NCI-H1092 (cell line): ENCODE results near the gene TUBE1.
A peak's percentile ranks its signal among the peaks of the same experiment; 100 is the strongest.
"Not testable (repeated sequence)": the region's sequence is repeated elsewhere in the genome, so short reads cannot be mapped to it uniquely, and the experiment has no call there.

ENCODE experiments used
- DNase-seq: peaks from one replicate; lab custom pipeline; 2025; lab: John Stamatoyannopoulos, UW

Gene TUBE1

DNA sequence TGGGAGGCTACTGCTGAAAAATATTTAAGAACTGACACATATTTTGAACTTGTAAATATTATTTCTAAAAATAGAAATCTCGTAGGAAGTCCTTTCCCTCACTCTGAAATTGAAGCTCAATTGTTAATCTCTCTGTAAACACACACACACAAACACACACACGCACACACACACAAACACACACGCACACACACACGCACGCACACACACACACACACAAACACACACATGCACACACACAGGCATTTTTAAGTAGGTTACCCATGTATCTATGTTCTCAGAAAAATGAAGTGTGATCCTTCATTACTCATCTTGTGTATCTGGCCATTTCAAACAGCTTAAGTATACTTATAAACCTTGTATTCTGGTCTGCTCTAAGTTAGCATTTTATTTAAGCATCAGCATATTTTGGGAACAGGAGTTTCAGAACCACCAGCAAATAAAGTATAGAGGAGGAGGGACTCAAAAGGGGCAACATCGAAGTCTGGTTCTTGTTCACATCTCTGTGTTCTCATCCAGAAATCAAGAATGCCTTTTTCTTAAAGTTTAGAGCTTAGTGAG, 21.8 kb downstream of the TUBE1 start:
- DNase-seq, result no peak

DNA sequence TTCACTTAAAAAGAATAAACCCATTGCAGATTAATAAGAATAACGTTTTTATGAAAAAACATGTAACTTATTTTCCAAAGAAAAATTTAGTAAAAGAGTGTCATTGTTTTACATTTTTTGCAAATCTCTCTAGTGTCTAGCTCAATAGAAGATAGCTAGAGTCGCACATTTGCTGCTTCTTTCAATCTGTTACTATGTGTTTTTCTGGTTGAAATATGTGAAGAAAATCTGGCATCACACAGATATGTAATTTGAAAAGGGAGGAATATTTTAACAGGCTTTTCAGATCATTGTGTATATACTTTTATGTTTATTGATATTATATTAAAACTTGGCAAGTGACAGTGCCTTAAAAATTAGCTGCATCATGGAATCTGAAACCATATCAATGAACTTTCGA, 24.3 kb downstream of the TUBE1 start:
- no peak for DNase-seq

DNA sequence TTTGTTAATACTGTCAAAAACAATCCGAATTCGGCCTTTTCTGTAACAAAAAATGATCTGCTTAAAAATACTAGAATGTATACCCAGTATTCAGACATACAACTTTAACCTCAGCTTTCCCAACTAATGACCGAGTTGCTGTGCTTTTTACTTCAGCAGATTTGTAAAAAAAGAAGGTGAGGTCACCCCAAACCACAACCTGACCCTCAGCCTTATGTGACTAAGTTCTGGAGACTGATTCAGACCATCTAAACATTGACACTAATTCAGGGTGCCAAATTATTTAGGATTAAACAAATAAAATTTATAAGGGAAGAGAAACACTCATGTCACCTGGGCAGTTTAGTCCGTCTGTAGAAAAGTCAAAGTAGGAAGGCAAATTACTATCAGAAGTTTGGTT, 25.7 kb downstream of the TUBE1 start:
- no peak for DNase-seq

DNA sequence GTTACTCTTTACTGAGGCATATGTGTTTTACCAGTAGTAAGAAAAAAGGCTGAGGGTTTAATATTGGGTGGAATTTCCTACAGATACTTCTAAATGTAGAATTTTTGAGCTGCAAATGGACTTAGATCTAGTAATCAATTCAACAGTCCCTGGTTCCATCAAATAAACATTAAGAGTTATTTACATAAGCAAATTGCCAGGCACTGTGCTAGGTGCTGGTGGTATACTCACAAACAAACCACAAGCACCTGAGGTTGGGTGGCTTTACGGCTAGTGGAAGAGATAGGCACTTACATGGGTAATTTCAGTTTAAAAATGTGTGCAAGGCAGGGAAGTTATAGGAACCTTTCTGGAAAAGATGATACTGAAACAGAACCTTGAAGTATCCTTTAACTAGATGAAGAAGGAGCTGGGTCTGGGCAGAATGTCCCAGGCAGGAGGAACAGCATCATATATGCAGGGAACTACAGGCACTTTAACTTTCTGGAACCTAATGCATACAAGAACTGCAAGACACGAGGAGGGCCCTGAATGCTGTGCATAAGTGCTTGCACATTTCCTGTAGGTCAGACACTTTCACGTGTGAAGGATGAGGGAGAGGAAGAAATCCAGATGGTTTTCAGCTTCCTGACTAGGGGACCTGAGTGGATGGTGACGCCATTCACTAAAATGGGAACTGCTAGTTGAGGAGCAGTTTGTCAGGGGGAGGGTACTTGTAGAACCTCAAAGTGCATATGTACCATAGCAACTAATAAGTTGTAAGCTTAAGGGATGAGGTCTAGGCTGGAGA, 28.8 kb downstream of the TUBE1 start:
- DNase-seq, result no peak

DNA sequence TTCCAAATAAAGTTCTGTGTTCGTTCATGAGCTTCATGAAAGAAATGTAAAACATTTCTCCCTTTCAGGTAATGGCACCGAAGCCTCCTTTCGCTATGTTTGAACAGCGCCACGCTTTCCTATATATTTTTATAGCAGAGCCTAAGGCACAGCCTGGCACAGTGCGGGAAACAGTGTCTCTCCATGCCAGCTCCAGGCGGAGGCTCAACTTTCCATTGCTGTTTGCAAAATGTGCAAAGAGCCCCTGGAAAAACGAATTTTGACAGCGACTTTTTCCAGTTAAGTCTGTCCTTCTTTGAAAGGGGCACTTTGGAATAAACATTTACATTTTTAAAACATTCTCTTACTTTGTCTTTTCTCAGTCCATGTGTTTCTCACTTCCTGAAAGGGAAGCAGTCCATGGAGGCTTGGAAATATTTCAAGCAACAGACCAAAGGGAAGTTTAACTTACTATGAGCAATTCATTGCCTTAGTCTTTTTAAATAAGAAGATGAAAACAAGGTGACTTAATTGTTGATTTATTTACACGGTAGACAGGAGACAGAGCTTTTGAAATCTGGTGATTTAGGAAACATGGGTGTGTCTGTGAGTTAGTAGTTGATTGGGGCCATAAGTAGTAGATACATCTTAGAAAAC, 32.6 kb downstream of the TUBE1 start:
- no peak for DNase-seq

DNA sequence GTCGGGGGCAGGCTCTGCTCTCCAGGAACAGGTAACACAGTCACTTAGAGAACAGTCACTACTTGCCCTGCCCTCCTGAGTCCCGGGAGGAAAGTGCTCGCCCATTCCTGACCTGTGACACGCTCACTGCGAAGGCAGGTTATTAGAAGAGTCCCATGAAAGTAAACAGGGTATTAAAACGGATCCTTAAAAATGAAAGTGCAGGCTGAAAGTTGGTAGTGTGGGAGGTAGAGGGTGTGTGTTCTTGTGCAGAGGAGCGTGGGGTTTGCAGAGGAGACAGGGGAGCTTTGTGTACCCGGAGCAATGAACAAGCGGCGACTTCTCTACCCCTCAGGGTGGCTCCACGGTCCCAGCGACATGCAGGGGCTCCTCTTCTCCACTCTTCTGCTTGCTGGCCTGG, 33.3 kb downstream of the TUBE1 start, which contains the start of gene CCN6:
Gene CCN6 (plus strand): TSS at position 104 of the 400 bp plus-strand sequence. CDS start 254 bp downstream, at position 358.
- no peak for DNase-seq

DNA sequence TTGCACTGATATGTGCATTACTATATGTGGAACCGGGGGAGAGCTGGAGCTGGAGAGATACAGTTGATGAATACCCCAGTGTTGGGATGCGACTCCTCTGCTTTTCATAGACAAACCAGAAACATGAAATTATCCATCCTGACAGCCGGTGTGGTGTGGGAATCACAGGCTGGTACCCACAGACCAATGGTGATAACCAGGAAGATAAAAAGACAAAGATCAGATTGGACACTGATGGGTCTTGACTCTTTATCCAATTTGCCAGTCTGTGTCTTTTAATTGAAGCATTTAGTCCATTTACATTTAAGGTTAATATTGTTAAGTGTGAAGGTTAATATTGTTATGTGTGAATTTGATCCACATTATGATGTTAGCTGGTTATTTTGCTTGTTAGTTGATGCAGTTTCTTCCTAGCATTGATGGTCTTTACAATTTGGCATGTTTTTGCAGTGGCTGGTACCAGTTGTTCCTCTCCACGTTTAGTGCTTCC, 36.0 kb downstream of the TUBE1 start:
- not testable (repeated sequence) for DNase-seq

DNA sequence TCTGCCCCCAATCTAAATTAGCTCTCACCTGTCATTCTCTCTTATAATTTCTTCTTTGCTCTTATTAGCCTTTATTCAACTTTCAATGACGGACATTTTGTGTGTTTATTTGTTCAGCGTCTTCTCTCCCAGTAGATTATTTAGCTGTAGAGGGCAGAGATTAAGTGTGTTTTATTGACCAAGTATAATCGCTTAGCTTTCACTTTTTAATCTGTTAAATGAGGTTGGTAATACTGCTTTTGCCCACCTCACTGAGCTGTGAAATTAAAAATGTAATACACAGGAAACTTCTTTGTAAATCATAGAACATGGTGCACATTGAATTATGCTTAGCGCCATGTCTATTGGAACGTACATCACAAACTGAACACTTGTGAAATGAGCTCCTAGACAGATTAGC, 36.9 kb downstream of the TUBE1 start:
- DNase-seq, result no peak

DNA sequence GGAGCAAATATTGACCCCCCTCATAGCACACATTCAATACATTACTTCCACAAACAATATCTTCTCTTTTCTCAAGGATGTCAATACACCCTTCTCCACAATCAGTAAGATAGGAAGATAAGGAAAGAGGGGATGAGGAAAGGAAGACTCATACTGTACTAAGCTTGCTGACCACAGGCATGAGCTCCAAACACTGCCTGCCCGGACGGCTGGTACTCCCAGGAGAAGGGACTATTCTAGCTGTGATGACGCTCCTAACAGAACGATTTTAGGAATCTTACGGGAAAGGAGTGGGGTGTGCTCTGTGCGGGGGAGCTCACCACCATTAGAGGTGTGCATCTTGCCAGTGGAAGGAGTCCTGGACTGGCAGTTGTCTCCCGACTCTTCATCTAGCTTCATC, 37.3 kb downstream of the TUBE1 start:
- no peak for DNase-seq

DNA sequence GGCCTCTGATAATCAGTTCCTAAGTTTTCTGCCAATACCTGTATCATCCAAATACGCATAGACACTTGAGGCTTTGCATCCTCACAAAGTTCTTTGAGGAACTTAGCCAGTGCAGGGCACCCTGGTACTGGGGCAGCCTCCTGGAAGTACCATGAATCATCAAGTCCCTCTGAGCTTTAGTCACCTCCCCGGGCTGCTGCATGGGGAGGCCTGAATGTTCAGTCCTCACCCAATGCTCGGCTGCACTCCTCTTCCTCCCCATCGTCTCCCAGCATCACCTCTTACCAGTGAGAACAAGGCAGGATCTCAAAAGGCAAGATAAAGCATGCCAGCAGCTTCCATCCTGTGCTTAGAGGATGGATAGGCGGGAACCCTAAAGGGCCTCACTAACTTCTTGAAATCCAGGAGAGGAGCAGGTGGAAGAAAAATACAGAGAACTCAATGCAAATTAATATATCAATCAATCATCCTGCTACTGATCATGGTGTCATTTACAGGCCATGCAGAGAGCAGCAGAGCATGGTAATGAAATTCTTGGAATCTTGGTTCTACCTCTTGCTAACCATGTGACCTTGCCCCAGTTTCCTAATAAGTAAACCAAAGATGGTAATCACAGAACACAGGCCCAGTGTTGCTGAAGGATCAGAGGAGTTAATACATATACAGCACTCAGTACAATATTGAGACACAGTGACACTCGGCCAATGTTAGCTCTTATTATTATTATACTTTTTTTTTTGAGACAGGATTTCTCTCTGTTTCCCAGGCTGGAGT, 38.1 kb downstream of the TUBE1 start:
- no peak for DNase-seq

DNA sequence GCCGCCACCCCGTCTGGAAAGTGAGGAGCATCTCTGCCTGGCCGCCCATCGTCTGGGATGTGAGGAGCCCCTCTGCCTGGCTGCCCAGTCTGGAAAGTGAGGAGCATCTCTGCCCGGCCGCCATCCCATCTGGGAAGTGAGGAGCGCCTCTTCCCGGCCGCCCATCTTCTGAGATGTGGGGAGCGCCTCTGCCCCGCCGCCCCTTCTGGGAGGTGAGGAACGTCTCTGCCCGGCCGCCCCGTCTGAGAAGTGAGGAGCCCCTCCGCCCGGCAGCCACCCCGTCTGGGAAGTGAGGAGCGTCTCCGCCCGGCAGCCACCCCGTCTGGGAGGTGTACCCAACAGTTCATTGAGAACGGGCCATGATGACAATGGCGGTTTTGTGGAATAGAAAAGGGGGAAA, 39.8 kb downstream of the TUBE1 start:
- not testable (repeated sequence) for DNase-seq

DNA sequence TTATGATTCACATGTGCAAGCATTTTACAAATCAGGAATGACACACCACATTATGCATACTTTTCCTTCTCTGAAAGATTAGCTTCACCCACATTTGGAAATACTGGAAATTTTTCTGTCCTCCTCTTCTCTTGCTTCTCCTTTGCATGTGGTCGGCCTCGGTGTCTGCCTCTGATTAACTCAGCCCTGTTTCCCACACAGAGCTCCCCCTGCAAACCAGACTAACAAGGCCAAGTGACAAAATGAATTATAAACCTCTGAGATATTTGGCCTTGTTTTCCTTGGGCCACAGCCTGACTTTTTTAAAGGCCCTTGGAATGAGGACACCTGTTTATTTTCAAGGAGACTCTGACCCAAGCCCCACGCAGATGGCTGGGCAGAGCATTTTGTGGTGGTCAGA, 42.4 kb downstream of the TUBE1 start:
- no peak for DNase-seq

DNA sequence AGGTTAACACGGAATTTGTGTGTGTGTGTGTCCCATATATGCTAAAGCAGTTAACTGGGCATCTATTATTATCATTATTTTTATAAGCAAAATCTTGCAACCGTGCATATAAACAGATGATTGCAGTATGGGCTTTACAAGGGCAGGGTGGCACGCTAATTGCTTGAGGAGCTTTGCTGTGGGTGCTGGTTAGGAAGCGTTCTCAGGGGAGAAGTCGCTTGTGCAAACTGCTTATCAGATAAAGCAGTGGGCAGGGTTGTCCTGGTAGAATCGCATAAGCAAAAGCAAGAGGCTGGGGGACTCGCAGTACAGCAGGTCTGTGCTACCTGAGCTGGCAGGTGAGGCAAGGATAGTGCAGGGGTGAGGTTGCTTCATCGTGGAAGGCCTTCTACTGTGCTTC, 43.1 kb downstream of the TUBE1 start:
- DNase-seq, result no peak

DNA sequence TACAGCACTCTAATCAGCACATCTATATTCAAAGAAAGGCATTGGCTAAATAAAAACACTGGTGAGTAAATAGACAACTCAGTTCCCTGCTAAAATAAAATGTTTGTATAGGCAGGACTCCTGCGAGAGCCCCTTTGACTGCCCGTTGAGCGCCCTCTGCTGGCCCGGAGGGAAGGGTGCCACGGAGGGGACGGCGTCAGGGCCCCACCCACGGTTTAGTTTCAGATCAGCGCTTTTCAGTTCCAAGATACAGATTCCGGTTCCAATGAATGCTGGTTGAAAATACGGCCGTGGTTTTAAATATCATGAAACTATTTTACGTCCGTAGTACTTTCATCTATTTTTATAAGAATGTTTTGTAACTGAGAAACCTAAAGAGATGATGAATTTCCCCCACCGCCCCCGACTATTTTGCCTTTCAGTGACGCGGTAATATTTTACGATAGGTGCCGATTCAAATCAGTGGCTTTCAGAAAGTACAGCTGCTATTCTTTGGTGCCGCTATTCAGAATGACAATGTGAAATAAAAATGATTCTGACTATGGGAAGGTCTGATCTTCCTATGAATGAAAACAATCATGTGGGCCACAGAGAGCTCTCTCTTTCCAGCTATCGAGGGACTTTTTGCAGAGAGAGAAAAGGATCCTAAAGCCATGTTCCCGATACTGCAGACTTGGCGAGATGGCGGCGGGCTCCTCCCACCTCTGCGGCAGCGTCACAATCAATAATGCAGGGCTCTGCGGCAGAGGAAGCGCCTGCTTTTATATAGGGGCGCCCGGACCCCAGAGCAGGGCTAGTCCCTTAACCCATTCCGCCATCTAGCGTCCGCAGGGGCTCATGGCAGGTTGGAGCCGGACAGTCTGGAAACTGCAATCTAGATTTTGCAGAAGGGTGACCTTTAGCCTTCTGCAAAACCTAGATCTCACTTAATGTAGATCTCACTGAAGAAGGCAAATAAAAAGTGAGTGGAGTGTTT, 44.0 kb downstream of the TUBE1 start:
- DNase-seq, result peak; percentile 88

DNA sequence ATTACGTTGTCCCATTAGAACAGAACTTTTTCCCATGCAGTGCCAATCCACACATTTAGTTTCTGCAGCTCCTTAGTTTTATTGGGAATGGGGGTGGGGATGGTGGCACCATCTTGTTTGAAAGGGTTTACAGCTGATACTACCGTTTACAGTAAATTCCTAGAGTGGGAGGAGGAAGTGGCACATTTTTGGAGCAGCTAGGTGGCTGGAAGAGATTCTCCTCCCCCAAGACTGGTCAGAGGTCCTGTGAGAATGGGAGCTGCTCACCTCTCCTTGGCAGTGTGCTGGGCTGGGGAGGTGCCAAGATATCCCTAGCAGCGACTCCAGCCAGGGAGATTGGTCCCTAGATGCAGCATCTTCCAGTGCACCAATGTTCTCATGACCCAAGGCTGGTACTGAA, 45.7 kb downstream of the TUBE1 start:
- DNase-seq, result no peak

DNA sequence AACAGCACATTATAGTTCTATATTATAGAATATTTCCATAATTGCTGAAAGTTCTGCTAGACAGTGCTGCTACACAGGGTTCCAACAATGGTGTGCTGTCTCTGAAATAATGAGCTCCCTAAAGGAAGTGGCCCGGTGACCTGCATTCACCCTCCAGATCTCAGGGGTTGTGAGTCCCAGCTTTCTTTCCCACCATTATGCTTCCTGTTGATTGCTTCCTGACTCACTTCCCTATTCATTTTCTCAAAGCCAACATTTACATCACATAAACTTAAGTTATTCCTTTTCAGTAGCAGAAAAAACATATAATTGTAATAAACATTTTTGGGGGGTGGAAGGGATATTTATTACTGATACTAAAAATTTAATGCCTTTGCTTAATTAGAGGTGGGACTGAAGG, 46.3 kb downstream of the TUBE1 start:
- no peak for DNase-seq

DNA sequence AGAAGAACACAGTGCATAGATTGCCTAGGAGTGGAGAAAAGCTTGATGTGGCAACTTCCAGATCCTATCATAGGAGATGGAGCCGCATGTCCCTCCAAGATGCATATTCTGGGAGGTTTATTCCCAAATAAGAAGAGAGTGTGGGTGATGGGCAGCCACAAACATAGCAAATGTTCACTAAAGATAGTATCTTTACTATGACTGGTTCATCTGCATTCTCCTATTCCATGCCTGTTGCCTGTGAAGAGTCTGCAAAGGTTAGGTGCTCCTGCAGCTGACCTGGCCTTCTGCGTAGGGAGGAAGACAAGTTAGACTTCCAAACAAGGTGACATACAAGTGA, 47.9 kb downstream of the TUBE1 start:
- no peak for DNase-seq

DNA sequence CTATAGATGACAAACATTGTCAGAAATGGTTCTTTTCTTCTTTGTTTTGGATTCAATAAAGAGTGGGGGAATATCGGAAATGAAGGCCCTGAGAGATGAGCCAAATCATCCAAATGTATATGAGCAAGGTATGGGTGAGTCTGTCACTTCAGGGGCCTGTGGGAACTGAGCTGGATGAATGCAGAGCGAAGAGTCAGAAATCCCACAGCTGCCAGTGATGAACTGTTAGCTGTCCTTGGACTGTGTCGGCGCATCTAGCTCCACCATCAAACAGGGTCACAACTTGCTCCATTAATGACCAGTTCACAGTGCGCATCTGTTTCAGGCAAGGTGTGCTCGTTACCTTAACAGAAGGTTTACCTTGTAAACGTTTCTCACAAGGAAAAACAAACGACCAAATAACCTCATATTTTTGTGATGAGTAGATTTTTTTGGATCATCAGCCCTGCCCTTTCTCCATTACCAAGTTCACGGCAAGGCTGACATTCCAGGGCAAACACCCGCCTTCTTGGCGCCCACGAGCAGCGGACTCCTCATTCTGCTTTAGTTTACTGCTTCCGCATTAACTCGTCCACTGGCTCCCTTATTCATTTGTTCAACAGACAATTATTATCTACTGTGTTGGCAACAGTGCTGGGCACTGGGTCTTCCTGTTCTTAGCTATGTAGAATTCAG, 48.4 kb downstream of the TUBE1 start:
- DNase-seq, result no peak

DNA sequence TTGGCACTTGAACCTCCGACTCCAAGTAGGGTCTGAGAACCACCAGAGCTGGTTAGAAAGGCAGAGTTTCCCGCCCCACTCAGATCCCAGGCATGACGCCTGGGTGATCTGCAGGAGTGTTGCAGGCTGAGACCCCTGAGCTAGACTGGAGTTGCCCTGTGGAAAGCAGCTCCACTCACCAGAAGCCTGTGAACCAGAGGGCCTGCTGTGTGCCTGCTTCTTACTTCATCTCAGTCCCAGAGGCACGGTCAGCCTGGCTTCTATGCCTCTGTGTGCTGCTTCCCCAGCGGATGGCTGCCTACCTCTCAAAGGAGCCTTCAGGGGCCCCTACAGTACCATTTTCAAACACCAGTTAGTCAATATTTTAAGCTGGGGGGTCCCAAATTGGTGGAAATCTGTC, 49.0 kb downstream of the TUBE1 start:
- DNase-seq, result no peak

DNA sequence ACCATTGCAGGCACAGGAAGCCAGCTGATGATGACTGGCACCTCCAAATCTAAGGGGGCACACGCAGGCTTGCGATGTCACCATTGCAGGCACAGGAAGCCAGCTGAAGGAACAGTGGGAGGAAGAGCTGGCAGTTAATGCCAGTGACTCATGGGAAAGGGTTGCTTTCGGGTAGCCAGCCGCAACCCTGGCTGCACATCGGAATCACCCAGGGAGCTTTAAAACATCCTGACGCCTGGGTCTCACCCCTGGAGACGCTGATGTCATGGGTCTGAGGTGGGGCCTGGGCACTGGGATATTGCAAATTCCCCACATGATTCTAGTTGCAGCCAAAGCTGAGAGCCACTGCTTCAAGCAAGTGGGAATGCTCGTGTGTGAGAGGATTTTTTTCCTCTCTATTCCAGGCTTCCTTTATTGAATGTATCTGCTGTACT, 49.5 kb downstream of the TUBE1 start:
- no peak for DNase-seq
